ENCODE results near the gene RAD51C.
A peak's percentile ranks its signal among the peaks of the same experiment; 100 is the strongest.
"Not testable (repeated sequence)": the region's sequence is repeated elsewhere in the genome, so short reads cannot be mapped to it uniquely, and the experiment has no call there.

The RAD51C gene

DNA sequence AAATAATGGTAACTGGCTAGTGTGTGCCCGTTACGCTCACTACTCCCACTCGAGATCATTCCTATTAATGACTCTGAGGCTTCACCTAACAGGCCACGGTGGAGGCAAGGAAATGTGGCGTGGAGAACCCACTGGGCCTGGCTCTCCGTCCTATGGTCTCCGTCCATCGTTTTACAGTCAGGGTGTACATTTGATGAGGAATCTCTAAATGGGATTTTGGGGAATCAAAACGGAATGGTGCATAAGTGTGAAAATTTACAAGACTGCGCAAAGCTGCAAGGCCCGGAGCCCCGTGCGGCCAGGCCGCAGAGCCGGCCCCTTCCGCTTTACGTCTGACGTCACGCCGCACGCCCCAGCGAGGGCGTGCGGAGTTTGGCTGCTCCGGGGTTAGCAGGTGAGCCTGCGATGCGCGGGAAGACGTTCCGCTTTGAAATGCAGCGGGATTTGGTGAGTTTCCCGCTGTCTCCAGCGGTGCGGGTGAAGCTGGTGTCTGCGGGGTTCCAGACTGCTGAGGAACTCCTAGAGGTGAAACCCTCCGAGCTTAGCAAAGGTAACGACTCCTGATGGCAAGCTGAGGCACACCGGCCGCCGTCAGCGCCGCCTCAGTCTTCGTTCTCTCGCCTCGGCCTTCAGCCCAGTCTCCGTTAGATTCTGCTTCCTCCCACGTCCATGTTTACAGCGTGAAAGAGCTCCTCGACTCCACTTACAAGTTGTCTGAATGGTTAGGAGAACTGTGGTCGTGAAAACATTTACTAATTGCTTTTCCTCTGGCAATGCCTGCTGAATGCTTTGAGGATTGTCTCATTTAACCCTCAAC lies at the start of gene RAD51C:
Gene RAD51C (plus strand): TSS at position 364 of the 817 bp plus-strand sequence. CDS start 42 bp downstream, at position 406.
- peak; percentile 87 for DNase-seq

- DNase-seq = no peak
Measured at GRCh38 chr17:58643147-58643546, 49.3 kb upstream of the RAD51C start.

DNA sequence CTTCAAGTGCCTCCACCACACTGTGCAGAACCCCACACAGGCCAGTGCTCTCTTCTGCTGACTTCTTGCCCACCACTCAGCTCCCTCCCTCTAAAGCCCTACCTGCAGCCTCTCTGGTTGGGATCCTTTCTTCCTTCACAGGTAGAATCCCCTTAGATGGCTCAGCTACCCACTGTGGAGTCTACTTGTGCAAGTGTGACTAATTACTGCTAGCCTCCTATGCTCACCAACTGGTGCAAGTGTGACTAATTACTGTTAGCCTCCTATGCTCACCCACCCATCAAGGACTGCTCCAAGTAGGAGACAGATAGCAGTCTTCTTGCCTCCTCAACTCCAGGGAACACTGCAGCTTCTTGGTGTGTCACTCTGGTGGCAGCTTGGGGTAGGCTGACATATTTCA lies 44.2 kb upstream of the RAD51C start:
- no peak for DNase-seq

- peak; percentile 26 for DNase-seq
Measured at GRCh38 chr17:58657962-58658803, 34.2 kb upstream of the RAD51C start.

DNA sequence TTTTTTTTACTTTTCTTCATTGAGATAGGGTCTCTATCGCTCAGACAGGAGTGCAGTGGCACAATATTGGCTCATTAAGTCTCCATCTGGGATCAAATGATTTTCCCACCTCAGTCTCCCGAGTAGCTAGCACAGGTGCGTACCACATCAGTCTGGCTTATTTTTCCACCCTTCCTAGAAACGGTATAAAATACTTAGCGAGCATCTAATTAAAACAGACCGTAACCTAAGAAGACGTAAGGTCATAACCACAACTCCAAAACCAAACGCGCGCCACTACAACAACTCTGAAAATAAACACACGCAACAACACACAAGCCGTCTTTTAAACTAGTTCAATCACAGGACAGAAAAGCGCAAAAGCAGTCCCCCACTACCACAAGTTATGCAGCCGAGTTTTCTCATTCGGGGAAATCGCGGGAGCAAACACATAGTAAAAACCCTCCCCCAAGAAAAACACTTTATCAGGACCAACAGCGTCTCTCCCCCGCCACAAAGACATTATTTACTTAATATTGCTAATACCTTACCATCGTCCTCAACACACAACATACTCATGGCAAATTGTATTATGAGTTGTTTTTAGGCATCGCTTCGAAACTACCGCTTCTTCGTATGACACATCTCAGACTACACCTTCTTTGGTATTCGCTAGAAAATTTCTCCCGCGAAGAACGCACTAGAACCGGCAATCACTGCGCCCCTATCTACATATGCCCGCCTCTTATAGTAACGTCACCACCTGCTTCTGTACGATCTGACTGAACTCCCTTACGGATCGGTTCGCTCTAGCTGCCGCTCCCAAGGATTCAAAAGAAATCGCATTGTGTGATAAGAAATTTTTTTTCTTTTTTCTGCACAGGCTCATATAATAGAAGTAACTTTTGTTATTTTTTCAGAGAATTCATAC lies 33.3 kb upstream of the RAD51C start:
- peak; percentile 90 for DNase-seq

DNA sequence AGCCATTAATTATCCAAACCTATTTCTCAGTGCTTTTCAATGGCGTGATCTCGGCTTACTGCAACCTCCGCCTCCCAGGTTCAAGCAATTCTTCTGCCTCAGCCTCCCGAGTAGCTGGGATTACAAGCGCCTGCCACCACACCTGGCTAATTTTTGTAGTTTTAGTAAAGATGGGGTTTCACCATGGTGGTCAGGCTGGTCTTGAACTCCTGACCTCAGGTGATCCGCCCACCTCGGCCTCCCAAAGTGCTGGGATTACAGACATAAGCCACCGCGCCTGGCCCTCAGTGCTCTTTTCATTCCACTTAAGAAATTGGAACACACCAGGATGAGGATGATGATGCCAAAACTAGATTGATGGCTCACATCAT lies 32.7 kb upstream of the RAD51C start:
- not testable (repeated sequence) for DNase-seq

DNA sequence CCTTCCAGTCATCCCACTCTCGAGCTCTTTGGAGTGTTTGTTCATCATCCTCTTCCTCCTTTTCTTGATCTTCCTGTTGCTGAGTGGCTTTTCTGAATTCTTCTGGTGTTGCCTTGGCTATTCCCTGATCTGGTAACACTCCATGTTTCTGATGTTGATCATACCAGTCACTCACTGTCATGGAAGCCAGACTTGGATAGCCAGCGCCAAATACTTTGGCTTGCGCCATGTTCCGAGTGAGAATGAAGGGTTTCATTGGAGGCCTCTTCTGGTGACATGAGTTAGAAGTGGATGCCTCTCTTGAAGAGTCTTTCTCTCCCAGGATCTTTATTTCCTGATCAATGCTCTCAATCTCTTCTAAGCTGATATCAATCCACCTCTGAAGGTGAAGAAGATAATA lies 31.8 kb upstream of the RAD51C start:
- DNase-seq = no peak

DNA sequence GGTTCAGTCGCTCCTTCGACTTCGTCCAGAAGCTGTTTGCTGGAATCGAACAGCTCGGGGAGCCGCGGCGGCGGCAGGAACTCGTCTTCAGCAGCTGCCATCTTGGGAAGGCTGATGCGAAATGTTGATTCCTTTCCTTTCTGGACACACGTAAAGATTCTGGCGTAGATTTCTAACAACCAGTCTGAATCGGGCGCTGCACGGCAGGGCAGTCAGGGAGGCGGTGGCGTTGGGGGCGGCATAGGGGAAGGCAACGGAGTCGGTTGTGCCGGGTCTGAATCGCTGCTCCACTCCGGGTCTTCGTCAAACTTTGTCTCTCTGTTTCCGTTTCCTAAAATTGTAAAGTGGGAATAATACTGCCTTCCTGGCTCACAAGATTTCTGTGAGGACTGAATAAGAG lies 30.9 kb upstream of the RAD51C start:
- DNase-seq = no peak

DNA sequence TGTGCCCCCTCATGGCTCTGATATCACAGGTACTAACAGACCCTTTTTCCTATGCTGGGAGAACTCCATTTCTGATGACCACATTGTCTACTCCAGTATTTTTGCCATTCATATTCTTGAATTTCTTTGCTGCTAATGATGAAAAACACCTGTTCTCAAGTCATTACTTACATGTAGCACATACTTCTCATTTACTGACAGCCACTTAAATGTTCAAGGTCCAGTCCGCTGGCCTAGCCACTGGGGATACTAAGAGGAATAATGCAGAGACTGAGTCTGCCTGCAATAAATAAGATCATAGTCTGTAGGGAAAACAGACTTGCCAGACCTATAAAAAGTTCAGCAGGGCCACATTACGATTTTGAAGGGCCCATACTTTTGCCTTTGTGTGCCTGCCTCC lies 28.1 kb upstream of the RAD51C start:
- DNase-seq = no peak

DNA sequence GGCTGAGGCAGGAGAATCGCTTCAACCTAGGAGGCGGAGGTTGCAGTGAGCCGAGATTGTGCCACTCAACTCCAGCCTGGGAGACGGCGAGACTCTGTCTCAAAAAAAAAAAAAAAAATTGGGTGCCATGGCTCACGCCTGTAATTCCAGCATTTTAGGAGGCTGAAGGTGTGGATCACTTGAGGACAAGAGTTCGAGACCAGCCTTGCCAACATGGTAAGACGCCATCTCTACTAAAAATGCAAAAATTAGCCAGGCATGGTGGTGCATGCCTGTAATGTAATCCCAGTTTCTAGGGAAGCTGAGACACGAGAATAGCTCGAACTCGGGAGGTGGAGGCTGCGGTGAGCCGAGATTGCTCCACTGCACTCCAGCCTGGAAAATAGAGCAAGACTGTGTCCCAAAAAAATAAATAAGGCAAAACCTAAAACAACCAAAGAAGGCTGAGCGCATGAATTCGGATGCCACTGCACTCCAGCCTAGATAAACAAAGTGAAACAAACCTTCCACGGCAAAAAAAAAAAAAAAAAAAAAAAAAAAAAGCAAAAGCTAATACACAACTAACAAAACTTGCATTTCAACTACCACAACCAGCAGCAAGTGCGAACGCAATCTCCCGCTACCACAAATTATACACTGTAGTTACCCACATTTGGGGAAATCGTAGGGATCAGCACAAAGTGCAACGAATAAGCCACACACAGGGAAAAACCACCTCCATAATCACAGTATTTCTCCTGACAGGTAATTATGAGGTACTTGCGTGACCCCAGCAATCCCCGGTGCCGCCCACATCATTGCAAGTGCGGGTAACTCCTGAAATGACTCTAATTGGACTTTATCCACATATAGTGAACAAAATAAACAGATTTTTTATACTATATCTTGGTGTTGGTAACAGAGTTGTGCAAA lies 26.2 kb upstream of the RAD51C start:
- DNase-seq = no peak

DNA sequence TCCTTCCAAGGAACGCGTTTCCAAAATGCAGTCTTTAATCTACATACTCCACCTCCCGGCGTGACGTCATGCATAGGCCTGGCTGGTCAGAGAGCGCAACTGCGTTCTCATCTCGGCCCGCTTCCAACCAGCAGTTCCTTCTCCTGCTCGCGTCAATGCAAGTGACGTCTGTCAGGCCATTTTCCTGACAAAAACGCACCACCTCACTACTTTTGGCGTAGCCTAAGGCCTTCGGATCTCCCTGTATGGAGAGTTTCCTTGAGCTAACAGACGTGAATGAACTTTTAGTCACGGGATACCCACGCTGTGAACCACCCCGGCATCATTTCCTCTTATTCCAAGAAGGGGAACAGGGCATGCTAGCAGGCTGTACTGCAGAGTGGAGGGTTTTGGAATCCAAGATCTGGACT lies 25.5 kb upstream of the RAD51C start:
- DNase-seq = peak; percentile 51

DNA sequence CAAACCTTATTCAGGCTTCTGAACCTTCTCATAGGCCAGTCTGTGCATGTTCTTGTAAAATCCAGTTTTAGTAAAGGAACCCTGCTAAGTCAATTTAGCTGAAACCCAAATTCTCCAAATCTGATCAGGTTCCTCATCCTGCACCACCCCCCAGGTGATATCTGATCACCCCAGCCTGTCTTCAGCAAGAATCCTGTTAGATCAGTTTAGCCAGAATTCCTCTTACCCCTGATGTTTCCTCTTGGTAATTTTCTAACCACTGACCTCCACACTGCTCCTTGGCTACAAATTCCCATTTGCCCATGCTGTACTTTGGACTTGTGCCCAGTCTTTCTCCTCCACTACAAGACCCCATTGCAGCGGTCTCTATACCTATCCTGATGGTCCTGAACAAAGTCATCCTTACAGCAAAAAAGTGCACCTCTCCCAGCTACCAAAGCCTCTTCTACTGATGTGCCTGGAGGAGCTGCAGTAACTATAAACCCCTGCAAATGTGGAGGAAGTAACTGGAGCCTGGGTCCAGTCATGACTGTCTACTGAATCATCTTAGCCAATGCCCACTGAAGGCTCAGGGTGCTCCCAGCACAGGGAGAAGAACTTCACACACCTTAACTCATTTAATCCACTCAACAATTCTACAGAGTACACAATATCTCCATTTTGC lies 24.3 kb upstream of the RAD51C start:
- DNase-seq = no peak

- no peak for DNase-seq
Measured at GRCh38 chr17:58668598-58668935, 23.8 kb upstream of the RAD51C start.

- DNase-seq = no peak
Measured at GRCh38 chr17:58669853-58670252, 22.5 kb upstream of the RAD51C start.

GRCh38 chr17:58671969-58672368 lies 20.4 kb upstream of the RAD51C start:
- DNase-seq = no peak

DNA sequence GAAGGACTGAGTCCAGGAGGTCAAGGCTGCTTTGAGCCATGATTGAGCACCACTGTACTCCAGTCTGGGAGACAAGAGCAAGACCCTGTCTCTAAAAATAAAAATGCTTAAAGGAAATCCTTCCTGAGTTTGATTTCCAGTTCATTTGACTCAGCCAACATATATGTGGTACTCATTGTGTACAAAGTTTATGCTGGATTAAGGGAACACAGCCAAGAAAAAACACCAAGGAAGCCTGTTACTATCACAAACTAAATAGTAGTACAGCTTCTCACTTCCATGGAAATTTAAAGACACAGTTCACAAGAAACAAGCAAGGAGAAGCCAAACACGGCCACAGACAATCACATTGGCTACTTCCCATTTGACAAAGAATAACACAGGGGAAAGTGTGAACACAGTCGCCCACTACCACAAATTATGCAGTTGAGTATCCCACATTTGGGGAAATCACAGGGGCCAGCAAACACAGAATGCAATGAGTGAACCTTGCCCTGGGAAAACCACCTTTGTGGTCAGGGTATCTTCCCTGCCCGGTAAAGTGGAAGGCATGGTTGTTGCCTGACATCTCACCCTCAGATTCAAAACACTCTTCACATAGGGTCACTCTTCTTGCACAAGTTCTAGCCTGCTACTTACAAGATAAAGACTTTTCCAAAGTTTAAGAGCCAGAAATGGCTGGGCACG lies 15.1 kb upstream of the RAD51C start:
- DNase-seq = no peak

DNA sequence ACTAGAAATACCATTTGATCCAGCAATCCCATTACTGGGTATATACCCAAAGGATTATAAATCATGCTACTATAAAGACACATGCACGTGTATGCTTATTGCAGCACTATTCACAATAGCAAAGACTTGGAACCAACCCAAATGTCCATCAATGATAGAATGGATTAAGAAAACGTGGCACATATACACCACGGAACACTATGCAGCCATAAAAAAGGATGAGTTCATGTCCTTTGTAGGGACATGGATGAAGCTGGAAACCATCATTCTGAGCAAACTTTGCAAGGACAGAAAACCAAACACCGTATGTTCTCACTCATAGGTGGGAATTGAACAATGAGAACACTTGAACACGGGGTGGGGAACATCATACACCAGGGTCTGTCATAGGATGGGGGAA lies 14.1 kb upstream of the RAD51C start:
- not testable (repeated sequence) for DNase-seq

DNA sequence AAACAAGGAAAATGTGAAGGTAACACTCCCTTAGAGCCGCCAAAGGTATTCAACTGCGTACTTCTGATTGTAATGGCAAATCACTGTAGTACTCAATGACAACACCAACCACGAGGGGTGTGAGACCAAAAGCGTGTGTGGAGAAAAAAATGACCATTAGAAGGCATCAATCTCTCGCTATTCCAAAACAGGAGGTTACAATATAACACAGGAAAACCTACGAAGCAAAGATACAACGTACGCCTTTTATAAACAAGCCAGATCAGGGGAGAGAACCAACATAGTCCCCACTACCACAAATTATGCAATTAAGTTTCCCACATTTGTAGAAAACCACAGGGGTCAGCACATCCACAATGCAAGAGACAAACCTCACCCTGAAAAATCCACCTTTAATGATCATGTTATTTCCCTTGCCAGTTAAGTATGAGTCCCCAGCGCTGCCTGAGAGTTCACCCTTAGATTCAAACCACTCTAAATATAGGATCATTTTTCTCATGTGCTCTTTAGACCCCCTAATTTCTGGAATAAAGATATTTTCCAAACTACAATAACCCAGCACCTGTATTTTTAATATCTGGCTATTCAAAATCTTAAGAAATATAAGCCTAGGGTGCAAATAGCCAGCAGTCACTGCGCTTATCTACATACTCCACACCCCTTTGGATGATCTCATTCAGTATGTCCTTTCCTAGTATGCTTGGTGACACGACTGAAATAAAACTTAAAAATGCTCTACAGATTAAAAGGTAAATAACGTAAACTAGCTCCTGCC lies 13.0 kb upstream of the RAD51C start:
- DNase-seq = no peak

DNA sequence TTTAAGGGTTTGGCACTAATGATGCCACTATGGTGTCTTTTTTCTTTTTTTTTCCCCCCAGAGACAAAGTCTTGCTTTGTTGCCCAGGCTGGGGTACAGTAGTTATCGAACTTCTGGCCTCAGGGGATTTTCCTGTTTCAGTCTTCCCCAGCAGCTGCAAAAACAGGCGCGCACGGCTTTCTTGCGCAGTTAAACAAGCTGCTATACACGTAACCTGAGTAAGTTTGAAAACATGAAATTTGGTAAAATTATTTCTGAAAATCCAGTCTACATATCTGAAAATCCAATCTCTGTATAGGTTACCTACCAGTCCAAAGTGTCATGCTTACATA lies 12.4 kb upstream of the RAD51C start:
- no peak for DNase-seq

DNA sequence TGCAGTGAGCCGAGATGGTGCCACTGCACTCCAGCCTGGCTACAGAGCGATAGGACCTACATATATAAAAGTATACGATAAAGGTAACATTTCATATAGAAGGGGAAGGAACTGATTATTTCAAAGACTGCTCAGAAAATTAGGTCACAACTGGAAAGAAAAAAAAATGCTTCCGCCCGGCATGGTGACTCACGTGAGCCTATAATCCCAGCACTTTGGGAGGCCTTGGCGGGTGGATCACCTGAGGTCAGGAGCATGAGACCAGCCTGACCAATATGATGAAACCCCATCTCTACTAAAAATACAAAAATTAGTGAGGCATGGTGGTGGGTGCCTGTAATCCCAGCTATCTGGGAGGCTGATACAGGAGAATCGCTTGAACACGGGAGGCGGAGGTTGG lies 8.4 kb upstream of the RAD51C start:
- DNase-seq = no peak

All from CD4-positive, alpha-beta T cell treated with Interleukin-21 for 1 hour (primary cell).